Measurements from ENCODE around the gene TES. TPM values are rescaled to one million over a fixed set of nuclear protein-coding genes. Genes with fewer than 3 reads are reported as not detected.
A peak's percentile ranks its signal among the peaks of the same experiment; 100 is the strongest.

Gene TES
- polyA plus RNA-seq, 1 donor (not counting 4 experiments of a cell fraction or from before 2014, with no cell fraction given), result 187 TPM

GRCh38 chr7:116223588-116223987 is 13.2 kb downstream of the TES start:
- dilution Hi-C loops (cut with MboI; ENCODE audit: extremely low pct_ligation_motif_present, low sequenced_read_pairs), result no loop called here
- peaks cover 1 to 7% of the 10 kb centered on the region in 2 experiments for H3K36me3 ChIP-seq (ENCODE audit: control insufficient read depth in 2 of 2, extremely low read depth in 1 of 2, insufficient read depth in 2 of 2, low read length in 2 of 2)
- no peak for DNase-seq (ENCODE audit: low read depth, low spot score)
- peaks cover 2% of the 10 kb centered on the region for H3K9me1 ChIP-seq (ENCODE audit: control insufficient read depth, extremely low read depth, insufficient read depth, low read length)
- H3K4me3 ChIP-seq (ENCODE audit: control insufficient read depth in 2 of 3, extremely low read depth in 1 of 3, insufficient read depth in 2 of 3, low read depth in 1 of 3, low read length in 3 of 3), result no peak overlapping the region
- H2AFZ ChIP-seq (ENCODE audit: control insufficient read depth, low read length), result no peak overlapping the region
- no peaks in the 10 kb centered on the region for H3K9me3 ChIP-seq (ENCODE audit: control insufficient read depth, low read depth, low read length)
- no peak for TF ChIP-seq CTCF (optimal IDR thresholded peaks at IDR 0.05 in 1 of 3, IDR thresholded peaks at IDR 0.05 in 1 of 3, conservative IDR thresholded peaks at IDR 0.05 in 1 of 3; ENCODE audit: extremely low read depth in 1 of 3, insufficient read depth in 2 of 3, low read length in 3 of 3)
- no peak for TF ChIP-seq EZH2 (IDR thresholded peaks at IDR 0.05; ENCODE audit: low read length)
- no peak overlapping the region for H3K27ac ChIP-seq (ENCODE audit: control insufficient read depth, insufficient read depth, low read length)
- H3K79me2 ChIP-seq (ENCODE audit: control insufficient read depth, insufficient read depth, low read length), result peaks cover 98% of the 10 kb centered on the region
- H3K9ac ChIP-seq (ENCODE audit: control insufficient read depth, extremely low read depth, insufficient read depth, low read length), result no peak overlapping the region
- no peak for FAIRE-seq
- no peaks in the 10 kb centered on the region for H3K27me3 ChIP-seq (ENCODE audit: control insufficient read depth, extremely low read depth, insufficient read depth, low read length)
- peak overlapping the region; percentile 23 for H3K4me2 ChIP-seq (ENCODE audit: control insufficient read depth, extremely low read depth, insufficient read depth, low read depth, low read length)
- peaks cover 29% of the 10 kb centered on the region for H3K4me1 ChIP-seq (ENCODE audit: control insufficient read depth, extremely low read depth, insufficient read depth, low read length)
- H4K20me1 ChIP-seq (ENCODE audit: control insufficient read depth, extremely low read depth, insufficient read depth, low read length), result peaks cover 14% of the 10 kb centered on the region

GRCh38 chr7:116224492-116225098 is 14.3 kb downstream of the TES start:
- no peak overlapping the region for H2AFZ ChIP-seq (ENCODE audit: control insufficient read depth, low read length)
- peak overlapping the region; percentile 23 for H3K4me2 ChIP-seq (ENCODE audit: control insufficient read depth, extremely low read depth, insufficient read depth, low read depth, low read length)
- FAIRE-seq (no peak), DNase-seq (ENCODE audit: low read depth, low spot score) (no peak)
- H3K9ac ChIP-seq (ENCODE audit: control insufficient read depth, extremely low read depth, insufficient read depth, low read length), result no peak overlapping the region
- peaks cover 97% of the 10 kb centered on the region for H3K79me2 ChIP-seq (ENCODE audit: control insufficient read depth, insufficient read depth, low read length)
- H4K20me1 ChIP-seq (ENCODE audit: control insufficient read depth, extremely low read depth, insufficient read depth, low read length), result peaks cover 11% of the 10 kb centered on the region
- H3K27ac ChIP-seq (ENCODE audit: control insufficient read depth, insufficient read depth, low read length), result no peak overlapping the region
- H3K4me3 ChIP-seq (ENCODE audit: control insufficient read depth in 2 of 3, extremely low read depth in 1 of 3, insufficient read depth in 2 of 3, low read depth in 1 of 3, low read length in 3 of 3), result no peak overlapping the region
- dilution Hi-C loops (cut with MboI; ENCODE audit: extremely low pct_ligation_motif_present, low sequenced_read_pairs), result no loop called here
- peaks cover 37% of the 10 kb centered on the region for H3K4me1 ChIP-seq (ENCODE audit: control insufficient read depth, extremely low read depth, insufficient read depth, low read length)
- TF ChIP-seq EZH2 (IDR thresholded peaks at IDR 0.05; ENCODE audit: low read length) (no peak), CTCF (optimal IDR thresholded peaks at IDR 0.05 in 1 of 3, IDR thresholded peaks at IDR 0.05 in 1 of 3, conservative IDR thresholded peaks at IDR 0.05 in 1 of 3; ENCODE audit: extremely low read depth in 1 of 3, insufficient read depth in 2 of 3, low read length in 3 of 3) (no peak)
- H3K9me1 ChIP-seq (ENCODE audit: control insufficient read depth, extremely low read depth, insufficient read depth, low read length), result peaks cover 2% of the 10 kb centered on the region
- no peaks in the 10 kb centered on the region for H3K9me3 ChIP-seq (ENCODE audit: control insufficient read depth, low read depth, low read length)
- peaks cover 1 to 10% of the 10 kb centered on the region in 2 experiments for H3K36me3 ChIP-seq (ENCODE audit: control insufficient read depth in 2 of 2, extremely low read depth in 1 of 2, insufficient read depth in 2 of 2, low read length in 2 of 2)
- H3K27me3 ChIP-seq (ENCODE audit: control insufficient read depth, extremely low read depth, insufficient read depth, low read length), result no peaks in the 10 kb centered on the region
